AG08395 (cell line): ENCODE data around the gene TYW5.
"Not testable (repeated sequence)": the region's sequence is repeated elsewhere in the genome, so short reads cannot be mapped to it uniquely, and the experiment has no call there.

Source experiments
- DNase-seq: peaks from one replicate; pipeline ENCODE4 v3.0.0; 2012; ENCODE audit warnings: mixed read lengths, low spot score

The TYW5 gene

DNA sequence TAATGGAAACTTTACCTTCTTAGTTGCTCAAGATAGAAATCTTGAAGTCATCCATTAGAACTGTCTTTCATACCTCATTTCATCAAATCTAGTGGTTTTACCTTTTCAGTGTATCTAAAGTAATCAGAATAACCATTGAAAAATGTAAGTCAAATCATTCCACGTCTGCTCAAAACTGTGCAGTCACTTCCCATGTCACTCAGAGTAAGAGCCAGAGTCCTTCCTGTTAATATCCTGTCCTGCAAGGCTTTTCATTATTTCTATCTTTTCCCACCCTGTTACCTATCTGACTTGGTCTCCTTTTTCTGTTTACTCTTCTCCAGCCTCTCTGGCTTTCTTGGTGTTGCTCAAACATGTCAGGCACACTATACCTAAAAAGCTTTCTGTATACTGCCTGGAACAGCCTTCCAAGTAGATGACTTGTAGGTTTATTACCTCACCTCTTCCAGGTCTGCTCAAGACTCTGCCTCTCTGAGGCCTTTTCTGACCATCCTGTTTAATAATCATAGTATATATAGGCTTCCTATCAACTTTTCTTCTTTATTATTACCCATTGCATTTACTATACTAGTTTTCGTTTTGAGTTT is 40.8 kb downstream of the TYW5 start:
- DNase-seq, result no peak

DNA sequence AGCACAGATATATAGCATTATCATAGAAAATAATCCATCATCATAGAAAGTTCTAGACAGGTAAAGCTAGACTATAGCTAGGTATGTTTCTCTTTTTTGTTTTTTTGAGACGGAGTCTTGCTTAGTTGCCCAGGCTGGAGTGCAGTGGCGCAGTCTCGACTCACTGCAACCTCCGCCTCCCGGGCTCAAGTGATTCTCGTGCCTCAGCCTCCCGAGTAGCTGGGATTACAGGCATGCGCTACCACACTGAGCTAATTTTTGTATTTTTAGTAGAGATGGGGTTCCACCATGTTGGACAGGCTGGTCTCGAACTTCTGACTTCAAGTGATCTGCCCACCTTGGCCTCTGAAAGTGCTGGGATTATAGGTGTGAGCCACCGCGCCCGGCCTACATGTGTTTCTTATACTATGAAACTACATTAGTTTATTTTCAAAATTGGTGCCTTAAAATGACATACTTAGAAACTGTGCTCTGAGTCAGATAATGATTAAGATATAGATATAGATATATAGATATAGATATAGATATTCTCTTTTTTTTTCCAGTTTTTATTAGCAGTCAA is 42.7 kb downstream of the TYW5 start:
- DNase-seq, result not testable (repeated sequence)

DNA sequence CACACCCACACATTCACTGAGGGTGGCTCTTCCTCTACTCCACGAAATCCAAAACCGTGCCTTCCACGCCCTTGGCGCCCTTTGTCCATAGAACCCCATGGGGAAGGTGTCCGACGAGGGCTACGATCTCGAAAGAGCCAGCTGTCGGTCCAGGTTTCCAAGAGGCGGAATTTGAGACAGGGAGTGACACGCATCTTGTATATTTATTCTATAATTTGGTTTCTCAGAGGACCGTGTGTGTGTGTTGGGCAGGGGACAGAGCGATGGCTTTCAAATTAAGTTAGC is 43.5 kb downstream of the TYW5 start:
- DNase-seq, result no peak

DNA sequence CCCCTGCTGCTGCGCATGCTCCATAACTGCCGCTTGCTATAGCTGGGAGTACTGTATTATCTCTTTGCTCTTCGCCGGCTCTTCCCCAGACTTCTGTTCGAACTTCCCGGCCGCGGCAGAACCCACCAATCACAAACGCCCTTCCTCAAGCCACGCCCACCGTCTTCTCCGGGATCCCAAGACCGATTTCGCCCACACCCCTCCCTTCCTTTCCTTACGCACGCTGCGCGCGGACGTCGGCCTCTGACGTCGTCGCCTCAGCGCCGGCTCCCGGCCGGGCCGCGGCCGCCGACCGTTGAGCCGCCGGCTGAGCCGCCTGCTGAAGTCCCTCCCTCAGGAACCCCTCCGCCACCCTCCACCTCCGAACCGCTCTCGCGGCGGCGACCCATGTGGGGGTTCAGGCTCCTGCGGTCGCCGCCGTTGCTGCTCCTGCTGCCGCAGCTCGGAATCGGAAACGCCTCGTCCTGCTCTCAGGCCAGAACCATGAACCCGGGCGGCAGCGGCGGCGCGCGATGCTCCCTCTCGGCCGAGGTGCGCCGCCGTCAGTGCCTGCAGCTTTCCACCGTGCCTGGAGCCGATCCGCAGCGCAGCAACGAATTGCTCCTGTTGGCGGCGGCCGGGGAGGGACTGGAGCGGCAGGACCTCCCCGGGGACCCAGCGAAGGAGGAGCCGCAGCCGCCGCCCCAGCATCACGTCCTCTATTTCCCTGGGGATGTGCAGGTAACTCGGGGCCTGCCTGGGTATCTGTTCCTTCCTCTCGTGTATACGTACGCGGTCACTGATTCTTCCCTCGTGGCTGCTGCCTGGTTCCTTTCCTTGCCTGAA is 44.0 kb downstream of the TYW5 start, which contains the start of gene C2orf69:
Gene C2orf69 (plus strand): TSS at position 242 of the 825 bp plus-strand sequence. CDS start 146 bp downstream, at position 388.
- peak; percentile 98 for DNase-seq

- no peak for DNase-seq
These were observed 44.8 kb downstream of the TYW5 start for GRCh38 chr2:199910338-199911051.

GRCh38 chr2:199907008-199907714 is 48.1 kb downstream of the TYW5 start:
- DNase-seq, result no peak

DNA sequence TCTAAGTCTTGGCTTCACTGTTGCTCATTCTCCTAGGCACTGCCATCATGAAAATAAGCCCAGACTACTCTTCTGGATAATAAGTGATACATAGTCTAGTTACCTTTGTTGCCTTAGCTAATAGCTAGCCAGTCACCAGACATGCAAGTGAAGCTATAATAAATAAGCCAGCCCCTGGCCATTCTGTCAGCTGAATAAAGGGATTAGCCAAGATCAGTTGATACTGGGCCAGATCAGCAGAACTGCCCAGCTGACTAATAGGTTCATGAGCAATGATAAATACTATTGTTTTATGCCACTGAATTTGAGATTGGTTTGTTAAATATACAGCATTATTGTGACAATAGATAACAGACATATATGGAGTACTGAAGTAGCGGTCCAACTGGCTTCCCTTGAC is 52.2 kb downstream of the TYW5 start:
- no peak for DNase-seq

- no peak for DNase-seq
These were observed 52.7 kb downstream of the TYW5 start for GRCh38 chr2:199902486-199903110.

GRCh38 chr2:199901942-199902341 is 53.3 kb downstream of the TYW5 start:
- DNase-seq, result no peak

DNA sequence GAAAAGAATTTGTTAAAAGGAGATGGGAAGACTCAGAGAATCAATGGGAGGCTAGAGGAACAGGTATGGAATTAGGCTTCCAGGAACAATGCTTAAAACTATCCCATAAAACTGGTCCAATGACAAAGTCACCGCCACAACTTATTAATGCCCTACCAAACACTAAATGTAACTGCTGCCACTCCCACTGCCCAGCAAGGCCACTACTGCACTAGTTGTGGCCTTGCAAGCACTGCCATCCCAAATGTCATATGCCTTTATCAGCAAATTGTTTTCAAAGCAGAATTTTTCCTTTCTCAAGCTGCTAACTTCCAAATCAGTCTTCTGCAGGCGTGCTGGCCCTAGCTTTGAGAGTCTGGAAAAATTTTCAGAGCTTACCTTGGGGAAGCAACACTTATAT is 58.7 kb downstream of the TYW5 start:
- DNase-seq, result no peak

- DNase-seq, result peak; percentile 19
These were observed 59.9 kb downstream of the TYW5 start for GRCh38 chr2:199895406-199895805.

- no peak for DNase-seq
These were observed 71.6 kb downstream of the TYW5 start for GRCh38 chr2:199883474-199884212.

DNA sequence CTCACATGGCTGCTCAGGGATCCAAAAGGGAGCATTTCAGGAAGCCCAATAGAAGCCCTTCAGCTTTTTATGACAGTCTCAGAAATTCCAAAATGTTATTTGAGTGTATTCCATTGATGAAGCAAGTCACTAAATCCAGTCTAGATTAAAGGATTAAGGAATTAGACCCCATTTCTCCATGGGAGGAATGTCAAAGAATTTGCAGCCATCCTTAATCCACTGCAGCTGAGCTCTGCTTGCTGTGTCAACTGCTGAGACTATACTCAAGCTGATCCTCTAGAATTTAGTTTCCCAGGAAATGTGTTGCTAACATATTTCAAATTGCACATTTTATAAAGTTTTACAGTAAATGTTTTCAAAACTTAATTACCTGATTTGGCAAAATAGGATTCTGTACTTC is 72.6 kb downstream of the TYW5 start:
- DNase-seq, result no peak
